ENCODE results near the gene USP3. TPM values are rescaled to one million over a fixed set of nuclear protein-coding genes. Genes with fewer than 3 reads are reported as not detected.

Gene USP3
- total and polyA plus RNA-seq, 2 of the 13 experiments (the other 11 are each of a cell fraction or from before 2014, with no cell fraction given), result 14.3 to 61.2 TPM

DNA sequence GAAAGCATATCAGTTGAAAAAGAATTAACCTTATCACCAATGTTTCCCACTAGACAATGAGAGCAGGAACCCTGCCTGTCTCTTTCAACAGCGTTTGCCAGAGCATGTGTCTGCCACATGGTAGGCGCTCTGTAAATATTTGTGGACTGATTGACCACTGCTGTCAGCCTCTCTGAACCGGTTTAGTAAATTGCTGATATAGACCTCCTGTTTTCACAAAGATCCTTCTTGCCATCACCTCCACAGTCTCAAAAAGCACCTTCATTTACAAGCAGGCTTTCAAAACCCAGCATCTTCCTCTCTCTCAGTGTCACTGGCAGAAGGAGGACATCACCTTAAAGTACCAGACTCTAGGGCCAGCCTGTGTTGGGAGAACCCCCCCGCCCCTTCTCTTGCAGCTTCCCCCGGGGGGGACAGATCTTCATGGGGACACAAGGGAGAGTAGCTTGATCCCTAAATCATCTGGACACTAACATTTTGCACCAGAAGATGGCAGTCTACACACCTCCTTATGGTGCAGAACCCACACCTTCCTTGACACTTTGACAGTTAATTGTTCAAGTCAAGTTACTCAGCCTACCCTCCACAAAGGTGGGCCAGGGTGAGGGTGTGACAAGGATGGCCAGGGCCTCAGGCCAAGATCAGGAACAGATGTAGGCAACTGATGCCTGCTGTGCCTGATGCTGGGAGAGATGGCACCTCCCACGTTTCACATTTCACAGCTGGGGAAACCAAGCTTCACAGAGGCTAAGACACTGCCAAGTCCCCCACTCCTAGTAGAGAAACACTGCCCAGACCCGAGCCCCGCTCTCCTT lies 37.8 kb upstream of the USP3 start (continued):
- TF ChIP-seq, protein P1, sequence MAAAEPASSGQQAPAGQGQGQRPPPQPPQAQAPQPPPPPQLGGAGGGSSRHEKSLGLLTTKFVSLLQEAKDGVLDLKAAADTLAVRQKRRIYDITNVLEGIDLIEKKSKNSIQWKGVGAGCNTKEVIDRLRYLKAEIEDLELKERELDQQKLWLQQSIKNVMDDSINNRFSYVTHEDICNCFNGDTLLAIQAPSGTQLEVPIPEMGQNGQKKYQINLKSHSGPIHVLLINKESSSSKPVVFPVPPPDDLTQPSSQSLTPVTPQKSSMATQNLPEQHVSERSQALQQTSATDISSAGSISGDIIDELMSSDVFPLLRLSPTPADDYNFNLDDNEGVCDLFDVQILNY (CRISPR knock-in tag; conservative IDR thresholded peaks at IDR 0.05), result no peak
- TF ChIP-seq ZSCAN22 (CRISPR knock-in tag; IDR thresholded peaks at IDR 0.05) (no peak), MED8 (CRISPR knock-in tag; IDR thresholded peaks at IDR 0.05; ENCODE audit: insufficient replicate concordance) (no peak), ZNF207 (IDR thresholded peaks at IDR 0.05; ENCODE audit: borderline replicate concordance) (no peak), ZNF660 (CRISPR knock-in tag; IDR thresholded peaks at IDR 0.05; ENCODE audit: borderline replicate concordance, low read depth) (no peak), RFX1 (IDR thresholded peaks at IDR 0.05) (no peak), ZNF251 (CRISPR knock-in tag; IDR thresholded peaks at IDR 0.05) (no peak), NR1H2 (CRISPR knock-in tag; IDR thresholded peaks at IDR 0.05; ENCODE audit: borderline replicate concordance, low read depth) (no peak), MTF1 (CRISPR knock-in tag; IDR thresholded peaks at IDR 0.05) (no peak), ZNF678 (CRISPR knock-in tag; IDR thresholded peaks at IDR 0.05) (no peak), ZBTB20 (CRISPR knock-in tag; IDR thresholded peaks at IDR 0.05; ENCODE audit: borderline replicate concordance, low read depth) (peak; percentile 76; the same call in 1 of the 2 replicates), ZBTB42 (CRISPR knock-in tag; IDR thresholded peaks at IDR 0.05) (no peak), DNMT3B (CRISPR knock-in tag; conservative IDR thresholded peaks at IDR 0.05) (0 out of 2 replicates have a peak, but pooled peaks have one; percentile 61)
- TF ChIP-seq, protein P2, sequence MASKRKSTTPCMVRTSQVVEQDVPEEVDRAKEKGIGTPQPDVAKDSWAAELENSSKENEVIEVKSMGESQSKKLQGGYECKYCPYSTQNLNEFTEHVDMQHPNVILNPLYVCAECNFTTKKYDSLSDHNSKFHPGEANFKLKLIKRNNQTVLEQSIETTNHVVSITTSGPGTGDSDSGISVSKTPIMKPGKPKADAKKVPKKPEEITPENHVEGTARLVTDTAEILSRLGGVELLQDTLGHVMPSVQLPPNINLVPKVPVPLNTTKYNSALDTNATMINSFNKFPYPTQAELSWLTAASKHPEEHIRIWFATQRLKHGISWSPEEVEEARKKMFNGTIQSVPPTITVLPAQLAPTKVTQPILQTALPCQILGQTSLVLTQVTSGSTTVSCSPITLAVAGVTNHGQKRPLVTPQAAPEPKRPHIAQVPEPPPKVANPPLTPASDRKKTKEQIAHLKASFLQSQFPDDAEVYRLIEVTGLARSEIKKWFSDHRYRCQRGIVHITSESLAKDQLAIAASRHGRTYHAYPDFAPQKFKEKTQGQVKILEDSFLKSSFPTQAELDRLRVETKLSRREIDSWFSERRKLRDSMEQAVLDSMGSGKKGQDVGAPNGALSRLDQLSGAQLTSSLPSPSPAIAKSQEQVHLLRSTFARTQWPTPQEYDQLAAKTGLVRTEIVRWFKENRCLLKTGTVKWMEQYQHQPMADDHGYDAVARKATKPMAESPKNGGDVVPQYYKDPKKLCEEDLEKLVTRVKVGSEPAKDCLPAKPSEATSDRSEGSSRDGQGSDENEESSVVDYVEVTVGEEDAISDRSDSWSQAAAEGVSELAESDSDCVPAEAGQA (IDR thresholded peaks at IDR 0.05; ENCODE audit: low read depth), result no peak
- TF ChIP-seq, protein P2 (CRISPR knock-in tag; IDR thresholded peaks at IDR 0.05; ENCODE audit: borderline replicate concordance), result no peak
- TF ChIP-seq, protein P3, sequence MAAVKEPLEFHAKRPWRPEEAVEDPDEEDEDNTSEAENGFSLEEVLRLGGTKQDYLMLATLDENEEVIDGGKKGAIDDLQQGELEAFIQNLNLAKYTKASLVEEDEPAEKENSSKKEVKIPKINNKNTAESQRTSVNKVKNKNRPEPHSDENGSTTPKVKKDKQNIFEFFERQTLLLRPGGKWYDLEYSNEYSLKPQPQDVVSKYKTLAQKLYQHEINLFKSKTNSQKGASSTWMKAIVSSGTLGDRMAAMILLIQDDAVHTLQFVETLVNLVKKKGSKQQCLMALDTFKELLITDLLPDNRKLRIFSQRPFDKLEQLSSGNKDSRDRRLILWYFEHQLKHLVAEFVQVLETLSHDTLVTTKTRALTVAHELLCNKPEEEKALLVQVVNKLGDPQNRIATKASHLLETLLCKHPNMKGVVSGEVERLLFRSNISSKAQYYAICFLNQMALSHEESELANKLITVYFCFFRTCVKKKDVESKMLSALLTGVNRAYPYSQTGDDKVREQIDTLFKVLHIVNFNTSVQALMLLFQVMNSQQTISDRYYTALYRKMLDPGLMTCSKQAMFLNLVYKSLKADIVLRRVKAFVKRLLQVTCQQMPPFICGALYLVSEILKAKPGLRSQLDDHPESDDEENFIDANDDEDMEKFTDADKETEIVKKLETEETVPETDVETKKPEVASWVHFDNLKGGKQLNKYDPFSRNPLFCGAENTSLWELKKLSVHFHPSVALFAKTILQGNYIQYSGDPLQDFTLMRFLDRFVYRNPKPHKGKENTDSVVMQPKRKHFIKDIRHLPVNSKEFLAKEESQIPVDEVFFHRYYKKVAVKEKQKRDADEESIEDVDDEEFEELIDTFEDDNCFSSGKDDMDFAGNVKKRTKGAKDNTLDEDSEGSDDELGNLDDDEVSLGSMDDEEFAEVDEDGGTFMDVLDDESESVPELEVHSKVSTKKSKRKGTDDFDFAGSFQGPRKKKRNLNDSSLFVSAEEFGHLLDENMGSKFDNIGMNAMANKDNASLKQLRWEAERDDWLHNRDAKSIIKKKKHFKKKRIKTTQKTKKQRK (IDR thresholded peaks at IDR 0.05; ENCODE audit: low read length), result no peak
- TF ChIP-seq, protein P4, sequence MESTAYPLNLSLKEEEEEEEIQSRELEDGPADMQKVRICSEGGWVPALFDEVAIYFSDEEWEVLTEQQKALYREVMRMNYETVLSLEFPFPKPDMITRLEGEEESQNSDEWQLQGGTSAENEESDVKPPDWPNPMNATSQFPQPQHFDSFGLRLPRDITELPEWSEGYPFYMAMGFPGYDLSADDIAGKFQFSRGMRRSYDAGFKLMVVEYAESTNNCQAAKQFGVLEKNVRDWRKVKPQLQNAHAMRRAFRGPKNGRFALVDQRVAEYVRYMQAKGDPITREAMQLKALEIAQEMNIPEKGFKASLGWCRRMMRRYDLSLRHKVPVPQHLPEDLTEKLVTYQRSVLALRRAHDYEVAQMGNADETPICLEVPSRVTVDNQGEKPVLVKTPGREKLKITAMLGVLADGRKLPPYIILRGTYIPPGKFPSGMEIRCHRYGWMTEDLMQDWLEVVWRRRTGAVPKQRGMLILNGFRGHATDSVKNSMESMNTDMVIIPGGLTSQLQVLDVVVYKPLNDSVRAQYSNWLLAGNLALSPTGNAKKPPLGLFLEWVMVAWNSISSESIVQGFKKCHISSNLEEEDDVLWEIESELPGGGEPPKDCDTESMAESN (CRISPR knock-in tag; conservative IDR thresholded peaks at IDR 0.05), result peak; percentile 57; the same call in 1 of the 2 replicates

Measured in HepG2 (cell line).